SK-N-SH (cell line): ENCODE data around the gene SLC12A7. TPM values are rescaled to one million over a fixed set of nuclear protein-coding genes. Genes with fewer than 3 reads are reported as not detected.

Experiments used
- CTCF ChIA-PET: fragments of 300-600, 350-600 bp; formaldehyde crosslinking; extraction: SDS; loops from one replicate; lab custom pipeline; 2021; lab: Yijun Ruan, JAX
- POLR2A ChIA-PET: fragments of 350-600 bp; sonication (Branson Sonifier 250); formaldehyde crosslinking; extraction: SDS; loops from one replicate; lab custom pipeline; 2020; ENCODE audit warnings: antibody characterized with exemption, inconsistent platforms; lab: Yijun Ruan, JAX
- DNase-seq: peaks from one replicate; pipeline ENCODE4 v3.0.0; 2012
- H2AFZ ChIP-seq: fragments of 200-600 bp; sonication (generic); 2 replicates; pipeline ENCODE4 v1.8.1; 2016; ENCODE audit warnings: antibody characterized with exemption, mild to moderate bottlenecking, low read depth
- H3F3A ChIP-seq: fragments of 200-600 bp; sonication (generic); replicated peaks from 2 replicates; pipeline ENCODE3; 2016; ENCODE audit warnings: antibody characterized with exemption, mild to moderate bottlenecking; ENCODE audit not compliant: insufficient read depth
- H3K27ac ChIP-seq, 2 experiments: fragments of 200-500 bp in 1 of 2; fragments of 200-600 bp in 1 of 2; sonication (Bioruptor generic) in 1 of 2; sonication (generic), shearing (Covaris generic) in 1 of 2; 2 replicates each; pipeline versions ENCODE4 v1.5.1 to v1.6.1; 2014 to 2016; ENCODE audit warnings: low read depth in 2 of 2, inconsistent platforms in 1 of 2, low read length in 1 of 2, mild to moderate bottlenecking in 1 of 2, mixed read lengths in 1 of 2
- H3K27me3 ChIP-seq: fragments of 200-600 bp; sonication (generic), shearing (Covaris generic); 2 replicates; pipeline ENCODE4 v1.6.1; 2016; ENCODE audit warnings: mixed run types; ENCODE audit not compliant: insufficient read depth
- H3K36me3 ChIP-seq, 2 experiments: fragments of 200-500 bp in 1 of 2; fragments of 200-600 bp in 1 of 2; sonication (Bioruptor generic) in 1 of 2; sonication (generic) in 1 of 2; replicated peaks in 1 of 2; 2 replicates each; pipeline versions ENCODE3 to v1.5.1; 2014 to 2016; ENCODE audit warnings: low read length in 1 of 2, mild to moderate bottlenecking in 1 of 2; ENCODE audit not compliant: insufficient read depth in 2 of 2, control insufficient read depth in 1 of 2
- H3K4me1 ChIP-seq, 2 experiments: fragments of 200-500 bp in 1 of 2; fragments of 200-600 bp in 1 of 2; sonication (Bioruptor generic) in 1 of 2; sonication (generic), shearing (Covaris generic) in 1 of 2; 2 replicates each; pipeline versions ENCODE4 v1.5.1 to v1.6.1; 2014 to 2016; ENCODE audit warnings: low read depth in 1 of 2, low read length in 1 of 2, mixed run types in 1 of 2; ENCODE audit not compliant: insufficient read depth in 2 of 2, control insufficient read depth in 1 of 2
- H3K4me2 ChIP-seq: fragments of 200-600 bp; sonication (generic), shearing (Covaris generic); 2 replicates; pipeline ENCODE4 v1.6.1; 2017; ENCODE audit warnings: mixed run types
- H3K4me3 ChIP-seq, 2 experiments: fragments of 200-500 bp in 1 of 2; fragments of 200-600 bp in 1 of 2; sonication (Bioruptor generic) in 1 of 2; sonication (generic), shearing (Covaris generic) in 1 of 2; 2 replicates each; pipeline versions ENCODE4 v1.5.1 to v1.8.1; 2014 to 2016; ENCODE audit warnings: low read depth in 2 of 2, inconsistent platforms in 1 of 2, low read length in 1 of 2, mild to moderate bottlenecking in 1 of 2, mixed read lengths in 1 of 2, moderate library complexity in 1 of 2
- H3K79me2 ChIP-seq: fragments of 200-600 bp; sonication (generic); 2 replicates; pipeline ENCODE4 v1.8.1; 2017; ENCODE audit warnings: mild to moderate bottlenecking; ENCODE audit not compliant: insufficient read depth
- H3K9ac ChIP-seq: fragments of 200-600 bp; sonication (generic); 2 replicates; pipeline ENCODE4 v1.6.1; 2017; ENCODE audit warnings: mixed run types
- H3K9me2 ChIP-seq: fragments of 200-600 bp; sonication (generic); 2 replicates; pipeline ENCODE4 v1.6.1; 2017; ENCODE audit warnings: mixed run types
- H3K9me3 ChIP-seq: fragments of 200-600 bp; sonication (generic); 2 replicates; pipeline ENCODE4 v1.6.1; 2017; ENCODE audit warnings: mixed run types, mild to moderate bottlenecking, moderate library complexity
- H4K20me1 ChIP-seq: fragments of 200-600 bp; sonication (generic); 2 replicates; pipeline ENCODE4 v1.6.1; 2017; ENCODE audit warnings: mild to moderate bottlenecking, mixed run types; ENCODE audit not compliant: insufficient read depth
- CHD2 ChIP-seq: fragments of 150-350 bp; IDR thresholded peaks from 2 replicates; pipeline ENCODE4 v1.6.1; 2018; ENCODE audit warnings: low read length; ENCODE audit not compliant: partially characterized antibody
- EP300 ChIP-seq, 2 experiments: IDR thresholded peaks; 2 replicates each; pipeline versions ENCODE4 v1.4.0 to v1.6.1; 2012; ENCODE audit warnings: borderline replicate concordance in 1 of 2, low read depth in 1 of 2, low read length in 1 of 2
- EZH2phosphoT487 ChIP-seq: fragments of 200-600 bp; sonication (generic); IDR thresholded peaks from 2 replicates; pipeline ENCODE4 v1.6.1; 2017; ENCODE audit warnings: low read depth, mixed run types, mild to moderate bottlenecking, antibody characterized with exemption, moderate library complexity, borderline replicate concordance
- FOSL2 ChIP-seq: IDR thresholded peaks from 2 replicates; pipeline ENCODE4 v1.4.0; 2012; ENCODE audit warnings: low read depth, mild to moderate bottlenecking, moderate library complexity, borderline replicate concordance
- IRF3 ChIP-seq: fragments of 150-350 bp; IDR thresholded peaks from 2 replicates; pipeline ENCODE4 v1.6.1; 2016; ENCODE audit warnings: mild to moderate bottlenecking, low read depth, low read length
- JUND ChIP-seq: IDR thresholded peaks from 2 replicates; pipeline ENCODE4 v1.4.0; 2012
- MEF2A ChIP-seq: IDR thresholded peaks from 2 replicates; pipeline ENCODE4 v1.4.0; 2012; ENCODE audit warnings: low read depth, borderline replicate concordance
- NFIC ChIP-seq: IDR thresholded peaks from 2 replicates; pipeline ENCODE4 v1.4.0; 2012; ENCODE audit warnings: borderline replicate concordance
- NRF1 ChIP-seq: IDR thresholded peaks from 2 replicates; pipeline ENCODE4 v1.6.1; 2012; ENCODE audit warnings: low read depth, mild to moderate bottlenecking, low read length
- POLR2AphosphoS5 ChIP-seq: IDR thresholded peaks from 2 replicates; pipeline ENCODE4 v1.6.1; 2012; ENCODE audit warnings: low read depth, low read length
- RAD21 ChIP-seq: IDR thresholded peaks from 2 replicates; pipeline ENCODE4 v1.6.1; 2012; ENCODE audit warnings: mild to moderate bottlenecking, low read length
- REST ChIP-seq: IDR thresholded peaks from 2 replicates; pipeline ENCODE4 v1.6.1; 2012; ENCODE audit warnings: mild to moderate bottlenecking, low read depth, low read length, moderate library complexity
- RXRA ChIP-seq: IDR thresholded peaks from 2 replicates; pipeline ENCODE4 v1.4.0; 2012; ENCODE audit warnings: low read depth, mild to moderate bottlenecking, borderline replicate concordance
- USF2 ChIP-seq: fragments of 150-350 bp; IDR thresholded peaks from 2 replicates; pipeline ENCODE4 v1.6.1; 2017; ENCODE audit warnings: antibody characterized with exemption, low read length, low read depth, borderline replicate concordance
- YY1 ChIP-seq: IDR thresholded peaks from 2 replicates; pipeline ENCODE4 v1.4.0; 2012; ENCODE audit warnings: low read depth, mild to moderate bottlenecking
- WGBS: methylation state at CpG from one replicate; pipeline ENCODE4 v1.1.6; 2017; ENCODE audit warnings: low lambda C conversion rate; 5-methylcytosine and 5-hydroxymethylcytosine counted together
- polyA plus RNA-seq, 3 experiments: library from polyadenylated mRNA; depleted of rRNA; stranded (reverse); fragments of >200 nt; gene quantifications; 2 replicates each; pipeline ENCODE4 v1.2.3, GENCODE V29; 2012
- TF ChIP-seq, protein P1 (sequence below): IDR thresholded peaks from 2 replicates; pipeline ENCODE4 v1.4.0; 2012; ENCODE audit warnings: low read depth

The SLC12A7 gene
- polyA plus RNA-seq, 1 of the 3 experiments (the other 2 are of a cell fraction) = 2.6 TPM

- H3K9ac ChIP-seq = no peak overlapping the region
- ChIA-PET CTCF (interaction anchor here (0.7 to 6.5 kb wide), 24 partner anchors 11 to 336 kb away, joined by 3 to 44 read pairs (median 4); no protein-coding TSS in a partner anchor), POLR2A (interaction anchor here (0.6 kb wide), 1 partner anchor 881 kb away, joined by 3 read pairs; no protein-coding TSS in a partner anchor)
- TF ChIP-seq RAD21 (no peak), MEF2A (no peak), RXRA (no peak), EP300 (IDR thresholded peaks at IDR 0.05; ENCODE audit: borderline replicate concordance in 1 of 2, low read depth in 1 of 2, low read length in 1 of 2) (no peak), IRF3 (no peak), NRF1 (no peak), YY1 (no peak)
- no peaks in the 10 kb centered on the region for H3K9me3 ChIP-seq
- peaks cover 0 to 2% of the 10 kb centered on the region in 2 experiments; a peak in 1 of 4 replicates for H3K4me1 ChIP-seq
- no peak overlapping the region for H3K27ac ChIP-seq
- H3K4me2 ChIP-seq = no peak overlapping the region
- no peaks in the 10 kb centered on the region for H4K20me1 ChIP-seq
- no peaks in the 10 kb centered on the region for H3F3A ChIP-seq
- no peak overlapping the region for H3K4me3 ChIP-seq
- WGBS = 41% methylated on average over 17 of the region's 23 CpGs
- no peaks in the 10 kb centered on the region for H3K79me2 ChIP-seq
- no peak overlapping the region for H2AFZ ChIP-seq
- DNase-seq = no peak
- peaks cover 70% of the 10 kb centered on the region for H3K27me3 ChIP-seq
- H3K36me3 ChIP-seq = no peaks in the 10 kb centered on the region
- H3K9me2 ChIP-seq = no peaks in the 10 kb centered on the region
Observed at GRCh38 chr5:1007681-1008450, 104.0 kb downstream of the SLC12A7 start.

DNA sequence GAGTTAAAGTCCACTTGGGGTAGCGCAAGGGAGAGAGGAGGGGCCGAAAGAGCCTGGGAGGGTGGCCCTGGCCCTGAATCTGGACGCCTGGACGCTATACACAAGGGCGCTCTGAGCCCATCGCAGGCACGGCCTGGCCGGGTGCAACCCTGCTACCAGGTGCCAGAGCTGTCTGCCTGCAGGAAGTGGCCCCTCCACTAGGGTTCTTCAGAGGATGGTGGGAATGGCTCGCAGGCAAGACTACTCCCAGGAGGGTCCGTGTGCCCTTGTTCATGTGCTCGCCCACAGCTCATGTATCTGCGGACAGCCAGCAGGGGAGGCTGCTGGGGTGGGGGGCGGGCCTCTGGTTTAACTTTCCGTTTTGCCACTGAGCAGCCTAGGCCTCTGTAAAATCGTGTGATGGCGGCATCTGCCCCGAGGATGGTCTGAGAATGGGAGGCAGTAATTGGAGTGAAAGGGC lies 104.6 kb downstream of the SLC12A7 start:
- POLR2A ChIA-PET = interaction anchor here (0.6 kb wide), 1 partner anchor 882 kb away, joined by 3 read pairs; no protein-coding TSS in a partner anchor
- H3F3A ChIP-seq = no peaks in the 10 kb centered on the region
- TF ChIP-seq NFIC = no peak
- TF ChIP-seq, protein P1, sequence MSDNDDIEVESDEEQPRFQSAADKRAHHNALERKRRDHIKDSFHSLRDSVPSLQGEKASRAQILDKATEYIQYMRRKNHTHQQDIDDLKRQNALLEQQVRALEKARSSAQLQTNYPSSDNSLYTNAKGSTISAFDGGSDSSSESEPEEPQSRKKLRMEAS = no peak
- TF ChIP-seq RAD21 = no peak
- TF ChIP-seq RXRA = no peak
- TF ChIP-seq POLR2AphosphoS5 = no peak
- TF ChIP-seq FOSL2 = no peak
- TF ChIP-seq IRF3 = no peak
- TF ChIP-seq MEF2A = no peak
- TF ChIP-seq JUND = no peak
- no peak for TF ChIP-seq YY1
- TF ChIP-seq USF2 = no peak
- no peak for TF ChIP-seq CHD2
- TF ChIP-seq REST = no peak
- TF ChIP-seq EZH2phosphoT487 = no peak

More for the DNA sequence above, 104.6 kb downstream of the SLC12A7 start:
- WGBS = 20% methylated on average over 2 of the region's 17 CpGs
- H3K4me2 ChIP-seq = no peak overlapping the region
- H3K9ac ChIP-seq = no peak overlapping the region
- CTCF ChIA-PET = interaction anchor here (0.8 to 6.5 kb wide), 16 partner anchors 11 to 161 kb away, joined by 3 to 44 read pairs (median 6); no protein-coding TSS in a partner anchor
- no peaks in the 10 kb centered on the region for H3K36me3 ChIP-seq
- H3K4me1 ChIP-seq = peaks cover 0 to 2% of the 10 kb centered on the region in 2 experiments; a peak in 1 of 4 replicates
- H3K79me2 ChIP-seq = no peaks in the 10 kb centered on the region
- H3K9me3 ChIP-seq = no peaks in the 10 kb centered on the region
- H3K4me3 ChIP-seq = no peak overlapping the region
- H4K20me1 ChIP-seq = no peaks in the 10 kb centered on the region
- no peaks in the 10 kb centered on the region for H3K9me2 ChIP-seq
- no peak for DNase-seq
- no peak overlapping the region for H3K27ac ChIP-seq
- no peak overlapping the region for H2AFZ ChIP-seq
- H3K27me3 ChIP-seq = peaks cover 70% of the 10 kb centered on the region
